ENCODE results near the gene ARID1B. TPM values are rescaled to one million over a fixed set of nuclear protein-coding genes. Genes with fewer than 3 reads are reported as not detected.

The ARID1B gene
- total and polyA plus RNA-seq, 8 donors, result 16.2 to 68.0 (median 42.5) TPM

DNA sequence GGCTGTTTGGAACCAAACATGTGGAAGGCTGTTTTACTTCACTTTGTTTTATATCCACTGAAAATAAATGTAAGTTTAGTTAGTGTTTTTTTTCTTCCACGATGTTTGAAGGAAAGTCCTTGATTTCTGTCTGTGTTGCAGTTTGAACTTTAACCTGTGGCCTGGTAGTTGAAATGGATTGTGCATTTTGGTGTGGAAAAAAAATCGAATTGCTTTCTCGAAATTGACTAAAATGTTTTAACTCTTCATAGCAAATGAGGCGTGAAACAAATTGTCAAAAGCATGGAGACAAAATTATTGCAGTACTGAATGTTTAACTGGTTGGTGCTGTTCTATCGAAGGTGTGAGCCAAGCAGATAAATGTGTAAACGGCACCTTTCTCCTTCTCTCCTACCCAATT lies 24.5 kb downstream of the ARID1B start:
- no peak for FAIRE-seq
- TF ChIP-seq, protein P1, sequence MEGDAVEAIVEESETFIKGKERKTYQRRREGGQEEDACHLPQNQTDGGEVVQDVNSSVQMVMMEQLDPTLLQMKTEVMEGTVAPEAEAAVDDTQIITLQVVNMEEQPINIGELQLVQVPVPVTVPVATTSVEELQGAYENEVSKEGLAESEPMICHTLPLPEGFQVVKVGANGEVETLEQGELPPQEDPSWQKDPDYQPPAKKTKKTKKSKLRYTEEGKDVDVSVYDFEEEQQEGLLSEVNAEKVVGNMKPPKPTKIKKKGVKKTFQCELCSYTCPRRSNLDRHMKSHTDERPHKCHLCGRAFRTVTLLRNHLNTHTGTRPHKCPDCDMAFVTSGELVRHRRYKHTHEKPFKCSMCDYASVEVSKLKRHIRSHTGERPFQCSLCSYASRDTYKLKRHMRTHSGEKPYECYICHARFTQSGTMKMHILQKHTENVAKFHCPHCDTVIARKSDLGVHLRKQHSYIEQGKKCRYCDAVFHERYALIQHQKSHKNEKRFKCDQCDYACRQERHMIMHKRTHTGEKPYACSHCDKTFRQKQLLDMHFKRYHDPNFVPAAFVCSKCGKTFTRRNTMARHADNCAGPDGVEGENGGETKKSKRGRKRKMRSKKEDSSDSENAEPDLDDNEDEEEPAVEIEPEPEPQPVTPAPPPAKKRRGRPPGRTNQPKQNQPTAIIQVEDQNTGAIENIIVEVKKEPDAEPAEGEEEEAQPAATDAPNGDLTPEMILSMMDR (IDR thresholded peaks at IDR 0.05), result no peak
- 14 to 18% methylated on average over 6 of the region's 6 CpGs for WGBS, 2 donors

DNA sequence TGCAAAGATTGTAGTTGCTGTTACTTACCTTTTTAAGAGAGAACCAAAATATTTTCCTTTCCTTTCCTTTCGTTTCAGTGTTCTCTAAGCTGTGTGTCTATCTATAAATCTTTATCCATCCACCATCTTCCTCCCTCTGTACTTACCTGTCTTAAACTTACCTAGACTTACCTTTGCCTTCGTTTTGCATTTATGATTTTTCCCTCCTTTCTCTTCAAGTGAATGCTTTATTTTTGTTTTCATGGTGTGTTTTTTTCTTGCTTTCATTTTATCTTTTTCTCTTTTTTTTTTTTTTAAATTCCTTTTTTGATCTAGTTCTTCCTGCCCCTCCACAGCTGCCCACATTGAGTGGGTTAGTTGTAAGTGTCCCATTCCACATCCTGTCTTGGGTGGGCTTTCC lies 26.2 kb downstream of the ARID1B start:
- peaks cover under 1 to 14% (median 12%) of the 10 kb centered on the region in 3 donors for H3K4me1 ChIP-seq

More for the DNA sequence above, 24.5 kb downstream of the ARID1B start:
- H3K4me1 ChIP-seq, result peaks cover 0 to 6% (median 6%) of the 10 kb centered on the region in 3 donors
- peak in 2 of 4 donors; percentile 26 for ATAC-seq
- no peak overlapping the region for H3K4me3 ChIP-seq
- intact Hi-C loops (cut with DNase I), result no loop called here
- H3K9me3 ChIP-seq, result no peaks in the 10 kb centered on the region
- no peaks in the 10 kb centered on the region for H3K27me3 ChIP-seq
- DNase-seq, result no peak
- no peaks in the 10 kb centered on the region for H3K36me3 ChIP-seq
- no peak overlapping the region for H3K27ac ChIP-seq

DNA sequence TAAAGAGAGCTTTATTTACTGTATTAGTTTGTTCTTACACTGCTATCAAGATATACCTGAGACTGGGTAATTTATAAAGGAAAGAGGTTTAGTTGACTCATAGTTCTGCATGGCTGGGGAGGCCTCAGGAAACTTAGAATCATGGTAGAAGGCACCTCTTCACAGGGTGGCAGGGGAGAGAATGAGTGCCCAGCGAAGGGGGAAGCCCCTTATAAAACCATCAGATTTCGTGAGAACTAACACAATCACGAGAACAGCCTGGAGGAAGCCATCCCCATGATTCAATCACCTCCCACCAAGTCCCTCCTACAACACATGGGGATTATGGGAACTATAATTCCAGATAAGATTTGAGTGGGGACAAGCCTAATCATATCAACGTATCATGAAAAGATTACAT lies 27.2 kb downstream of the ARID1B start:
- FAIRE-seq, result no peak
- intact Hi-C loops (cut with DNase I), result no loop called here
- TF ChIP-seq, protein P1 (IDR thresholded peaks at IDR 0.05), result no peak
- Histone ChIP-seq H3K4me1 (peaks cover 11 to 25% (median 21%) of the 10 kb centered on the region in 3 donors), H3K4me3 (no peak overlapping the region), H3K27me3 (no peaks in the 10 kb centered on the region), H3K9me3 (no peaks in the 10 kb centered on the region), H3K27ac (no peak overlapping the region), H3K36me3 (no peaks in the 10 kb centered on the region)
- no peak for ATAC-seq
- 89 to 94% methylated on average over 4 of the region's 4 CpGs for whole genome bisulfite sequencing, 2 donors
- DNase-seq, result no peak

More for the DNA sequence above, 26.2 kb downstream of the ARID1B start:
- no peak overlapping the region for H3K27ac ChIP-seq
- DNase-seq (no peak), ATAC-seq (no peak), FAIRE-seq (no peak)
- no peaks in the 10 kb centered on the region for H3K9me3 ChIP-seq
- WGBS, 2 donors, result 69 to 77% methylated on average over 2 of the region's 2 CpGs
- intact Hi-C loops (cut with DNase I), result no loop called here
- TF ChIP-seq, protein P1 (IDR thresholded peaks at IDR 0.05), result no peak
- H3K4me3 ChIP-seq, result no peak overlapping the region
- H3K36me3 ChIP-seq, result no peaks in the 10 kb centered on the region
- H3K27me3 ChIP-seq, result no peaks in the 10 kb centered on the region

DNA sequence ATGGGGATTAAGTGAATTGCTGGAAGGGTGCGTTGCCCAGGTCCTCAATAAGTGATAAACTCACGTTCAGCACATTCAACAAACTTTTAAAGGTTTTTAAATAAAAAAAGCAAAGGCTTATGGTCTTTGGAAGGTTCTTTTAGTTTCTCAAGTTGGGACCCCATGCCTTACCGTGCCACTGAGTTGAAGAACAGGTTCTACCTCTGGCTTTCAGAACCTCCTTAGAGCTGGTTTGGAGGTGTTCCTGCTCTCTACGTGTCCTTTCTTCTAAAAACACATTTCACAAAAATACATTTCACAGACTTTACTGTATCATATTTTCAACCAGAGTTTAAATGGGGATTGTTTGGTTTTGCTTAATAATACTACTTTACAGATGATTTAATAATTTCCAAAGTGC lies 29.0 kb downstream of the ARID1B start:
- ATAC-seq (no peak), FAIRE-seq (no peak), DNase-seq (no peak)
- peaks cover 12 to 27% (median 21%) of the 10 kb centered on the region in 3 donors for H3K4me1 ChIP-seq
- H3K36me3 ChIP-seq, result no peaks in the 10 kb centered on the region
- no peaks in the 10 kb centered on the region for H3K9me3 ChIP-seq
- H3K27me3 ChIP-seq, result no peaks in the 10 kb centered on the region
- intact Hi-C loops (cut with DNase I), result no loop called here
- 64 to 68% methylated on average over 4 of the region's 4 CpGs for WGBS, 2 donors
- no peak overlapping the region for H3K4me3 ChIP-seq
- H3K27ac ChIP-seq, result no peak overlapping the region
- TF ChIP-seq, protein P1 (IDR thresholded peaks at IDR 0.05), result no peak

DNA sequence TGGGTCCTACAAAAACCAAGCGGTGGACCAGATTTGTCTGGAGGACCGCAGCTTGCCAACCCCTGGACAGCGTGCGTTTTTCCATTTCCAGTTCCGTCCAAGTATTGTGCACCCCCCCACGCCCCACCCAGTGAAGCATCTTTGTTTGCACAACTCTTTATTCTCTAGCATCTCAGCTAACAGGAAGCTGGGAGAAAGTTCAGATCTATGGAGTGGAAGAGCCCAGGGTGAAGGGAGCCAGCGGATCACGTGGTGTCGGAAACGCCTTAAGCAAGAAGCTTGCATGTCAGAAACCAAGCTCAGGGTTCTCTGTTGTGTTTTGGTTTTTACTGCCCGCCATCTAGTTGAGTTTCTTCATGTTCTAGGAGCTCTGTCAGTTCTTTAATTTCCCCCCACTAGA lies 29.9 kb downstream of the ARID1B start:
- Histone ChIP-seq H3K9me3 (no peaks in the 10 kb centered on the region), H3K4me1 (peaks cover 12 to 23% (median 21%) of the 10 kb centered on the region in 3 donors), H3K4me3 (no peak overlapping the region), H3K36me3 (no peaks in the 10 kb centered on the region), H3K27ac (no peak overlapping the region), H3K27me3 (no peaks in the 10 kb centered on the region)
- WGBS, 2 donors, result 81 to 83% methylated on average over 11 of the region's 11 CpGs
- intact Hi-C loops (cut with DNase I), result no loop called here
- ATAC-seq (no peak), FAIRE-seq (no peak), DNase-seq (no peak)
- TF ChIP-seq, protein P1 (IDR thresholded peaks at IDR 0.05), result no peak

Measured in pancreas (tissue), 10 donors.